Activated gamma-delta T cell treated with Interleukin-2 at 50 U/mL for 16 hours (primary cell): ENCODE measurements around the gene JAM3.
"Not testable (repeated sequence)": the region's sequence is repeated elsewhere in the genome, so short reads cannot be mapped to it uniquely, and the experiment has no call there.

ENCODE experiments used
- DNase-seq: peaks from one replicate; pipeline ENCODE4 v3.0.0-alpha.2; 2020

Gene JAM3

GRCh38 chr11:134062265-134063123, 6.4 kb upstream of the JAM3 start:
- DNase-seq = no peak

- DNase-seq = no peak
Measured at GRCh38 chr11:134063124-134063495, 5.8 kb upstream of the JAM3 start.

GRCh38 chr11:134063991-134064747, 4.7 kb upstream of the JAM3 start:
- no peak for DNase-seq

- DNase-seq = no peak
Measured at GRCh38 chr11:134065381-134065780, 3.5 kb upstream of the JAM3 start.

GRCh38 chr11:134066943-134067885, 1.7 kb upstream of the JAM3 start:
- DNase-seq = no peak

- DNase-seq = no peak
Measured at GRCh38 chr11:134069426-134070341, 812 bp downstream of the JAM3 start.

- DNase-seq = no peak
Measured at GRCh38 chr11:134070342-134070845, 1.5 kb downstream of the JAM3 start.

GRCh38 chr11:134071306-134071705, 2.4 kb downstream of the JAM3 start:
- no peak for DNase-seq

GRCh38 chr11:134071766-134072402, 3.0 kb downstream of the JAM3 start:
- DNase-seq = no peak

GRCh38 chr11:134072844-134073243, 4.0 kb downstream of the JAM3 start:
- DNase-seq = no peak

GRCh38 chr11:134074346-134074745, 5.5 kb downstream of the JAM3 start:
- no peak for DNase-seq

GRCh38 chr11:134074766-134075165, 5.9 kb downstream of the JAM3 start:
- no peak for DNase-seq

- DNase-seq = no peak
Measured at GRCh38 chr11:134079317-134079716, 10.4 kb downstream of the JAM3 start.

GRCh38 chr11:134081258-134081657, 12.4 kb downstream of the JAM3 start:
- DNase-seq = not testable (repeated sequence)

- DNase-seq = no peak
Measured at GRCh38 chr11:134082990-134083389, 14.1 kb downstream of the JAM3 start.

GRCh38 chr11:134086376-134086775, 17.5 kb downstream of the JAM3 start:
- DNase-seq = no peak

GRCh38 chr11:134092006-134092405, 23.1 kb downstream of the JAM3 start:
- not testable (repeated sequence) for DNase-seq

GRCh38 chr11:134097166-134097565, 28.3 kb downstream of the JAM3 start:
- DNase-seq = no peak

GRCh38 chr11:134098566-134099184, 29.8 kb downstream of the JAM3 start:
- no peak for DNase-seq

GRCh38 chr11:134100171-134100570, 31.3 kb downstream of the JAM3 start:
- no peak for DNase-seq

- no peak for DNase-seq
Measured at GRCh38 chr11:134101282-134101681, 32.4 kb downstream of the JAM3 start.
